NCI-H2171 (cell line): Measurements from ENCODE around the gene APEX1.
"Not testable (repeated sequence)": the region's sequence is repeated elsewhere in the genome, so short reads cannot be mapped to it uniquely, and the experiment has no call there.

Source experiments
- DNase-seq: peaks from one replicate; lab custom pipeline; 2025; lab: John Stamatoyannopoulos, UW

The APEX1 gene

DNA sequence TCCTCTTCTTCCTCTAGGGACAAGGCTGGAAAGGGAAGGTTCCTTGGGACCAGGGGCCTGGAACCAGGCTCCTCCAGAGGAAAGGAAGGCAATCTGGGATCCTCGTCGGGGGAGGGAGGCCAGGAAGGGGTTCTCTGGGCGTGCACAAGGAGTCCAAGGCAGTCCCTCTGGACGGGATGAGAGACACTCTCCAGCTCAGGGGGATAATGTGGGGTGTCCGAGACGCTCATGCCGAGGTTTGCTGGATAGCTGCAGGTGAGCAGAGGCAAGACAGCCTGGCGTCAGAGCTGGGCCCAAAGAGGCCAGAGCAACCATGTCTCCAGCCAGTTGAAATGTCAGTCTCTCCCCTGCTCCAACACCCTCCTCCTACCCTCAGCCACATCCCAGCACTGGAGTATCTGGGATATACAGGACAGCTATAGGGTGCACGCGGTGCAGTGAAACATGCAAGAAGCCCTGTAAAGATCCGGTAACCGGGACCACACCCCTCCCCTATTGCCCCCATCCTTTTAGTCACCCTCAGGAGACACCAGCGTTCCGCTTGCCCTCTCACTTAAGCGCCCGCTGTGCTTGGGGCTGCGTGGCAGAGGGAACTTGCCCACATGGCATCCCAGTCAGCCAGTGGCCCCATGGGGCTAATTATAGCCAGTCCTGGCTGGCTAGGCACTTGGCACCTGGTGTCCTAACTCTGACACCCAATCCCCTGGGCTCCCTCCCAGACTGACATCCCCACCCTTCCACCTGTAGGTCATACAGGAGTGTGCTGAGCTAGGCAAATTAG, 19.3 kb upstream of the APEX1 start, which contains the start of gene KLHL33:
Gene KLHL33, minus strand, starts transcription at position 585 of the 781 bp plus-strand sequence. Its CDS starts 355 bp downstream, at position 230.
- peak; percentile 45 for DNase-seq

DNA sequence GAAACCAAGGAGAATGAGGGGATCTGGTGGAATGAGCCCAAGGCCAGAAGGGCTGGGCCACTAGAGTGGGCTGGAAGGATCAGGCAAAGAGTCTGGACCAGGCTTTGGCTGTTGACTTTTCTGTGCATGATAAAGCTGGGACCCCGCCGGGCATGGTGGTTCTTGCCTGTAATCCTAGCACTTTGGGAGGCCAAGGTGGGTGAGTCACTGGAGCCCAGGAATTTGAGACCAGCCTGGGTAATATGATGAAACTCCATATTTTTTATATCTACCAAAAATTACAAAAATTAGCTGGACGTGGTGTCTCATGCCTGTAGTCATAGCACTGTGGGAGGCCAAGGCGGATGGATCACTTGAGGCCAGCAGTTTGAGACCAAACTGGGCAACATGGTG, 18.7 kb upstream of the APEX1 start:
- no peak for DNase-seq

DNA sequence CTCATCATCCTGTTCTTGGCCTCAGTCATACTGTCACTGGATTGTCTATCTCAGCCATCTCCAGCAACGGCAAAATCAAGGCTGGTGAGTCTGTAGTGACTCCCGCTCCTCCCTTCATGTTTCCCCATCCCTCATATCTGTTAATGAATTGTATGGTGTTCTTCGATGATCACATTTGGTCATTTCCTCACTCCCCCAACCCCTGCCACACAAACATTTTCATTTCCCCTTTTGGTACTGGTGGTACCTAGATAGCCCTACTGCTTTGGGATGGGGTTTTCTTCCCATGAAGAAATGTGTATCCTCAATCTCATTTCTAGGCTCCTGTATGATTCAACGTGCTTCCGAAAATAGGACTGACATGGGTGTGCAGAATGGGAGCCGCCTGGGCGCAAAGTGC, 16.4 kb upstream of the APEX1 start:
- DNase-seq = no peak

DNA sequence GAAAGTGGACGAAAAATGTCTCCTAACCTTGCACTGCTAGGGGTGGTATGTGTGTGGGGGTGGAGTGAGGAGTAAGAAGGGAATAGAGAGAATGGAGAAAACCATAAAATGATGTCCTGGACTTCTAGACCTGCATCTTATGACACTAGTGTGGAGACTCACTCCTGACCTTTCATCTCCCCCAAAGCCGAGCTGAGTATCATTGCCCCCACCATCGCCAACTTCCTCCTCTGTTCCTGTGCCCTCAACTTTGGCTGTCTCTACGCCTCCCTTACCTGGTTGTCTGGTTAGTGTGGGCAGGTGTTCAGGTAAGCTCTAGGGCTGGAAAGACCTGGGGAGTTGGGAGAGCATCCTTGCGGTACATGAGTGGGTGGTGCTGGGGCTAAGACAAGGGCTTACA, 14.6 kb upstream of the APEX1 start:
- DNase-seq = no peak

DNA sequence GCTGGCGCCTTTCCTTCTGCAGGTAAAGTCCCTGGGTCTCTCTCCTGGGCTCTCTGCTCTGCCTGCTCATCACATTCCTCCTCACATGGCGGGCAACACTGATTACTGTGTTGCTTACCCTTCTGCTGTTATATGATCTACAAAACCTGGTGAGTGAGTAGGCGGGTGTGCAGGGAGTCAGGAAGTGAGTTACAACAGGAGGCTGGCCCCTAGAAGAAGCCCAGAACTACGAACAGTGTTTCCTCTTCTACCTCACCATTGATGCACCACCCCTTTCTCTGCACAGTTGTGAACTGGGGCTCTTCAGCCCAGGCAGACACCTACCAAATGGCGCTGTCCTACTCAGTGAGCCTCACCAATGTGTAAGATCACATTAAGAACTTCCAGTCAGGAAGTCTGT, 14.1 kb upstream of the APEX1 start:
- no peak for DNase-seq

DNA sequence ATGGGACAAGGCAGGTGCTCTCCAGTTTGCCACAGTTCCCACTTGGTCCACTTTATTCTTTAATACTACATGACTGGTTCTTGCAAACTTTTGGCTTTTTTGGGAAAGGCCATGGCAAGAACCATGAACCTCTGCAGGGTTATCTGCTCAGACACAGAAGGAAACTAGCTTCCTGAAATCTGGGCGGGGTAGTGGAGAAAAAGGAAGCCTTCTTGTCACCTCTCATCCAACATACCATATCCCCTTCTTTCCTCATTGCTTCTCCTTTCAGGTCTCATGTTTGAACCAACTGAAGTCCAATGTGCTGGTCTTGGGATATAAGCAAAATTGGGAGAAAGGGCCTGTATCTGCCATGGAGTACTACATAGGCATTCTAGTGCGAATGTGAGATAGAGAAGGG, 13.6 kb upstream of the APEX1 start:
- no peak for DNase-seq

DNA sequence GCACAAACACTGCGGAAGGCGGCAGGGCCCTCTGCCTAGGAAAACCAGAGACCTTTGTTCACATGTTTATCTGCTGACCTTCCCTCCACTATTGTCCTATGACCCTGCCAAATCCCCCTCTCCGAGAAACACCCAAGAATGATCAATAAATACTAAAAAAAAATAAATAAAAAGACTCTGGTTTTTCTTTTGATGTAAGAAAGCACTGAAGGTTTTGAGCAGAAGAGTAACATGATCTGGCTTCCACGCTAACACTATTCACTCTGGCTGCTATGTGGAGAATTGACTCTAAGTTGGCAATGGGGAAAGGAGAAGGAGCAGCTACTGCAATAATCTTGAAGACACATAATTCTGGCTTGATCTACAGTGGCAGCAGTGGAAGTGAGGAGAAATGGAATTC, 11.4 kb upstream of the APEX1 start:
- DNase-seq = not testable (repeated sequence)

DNA sequence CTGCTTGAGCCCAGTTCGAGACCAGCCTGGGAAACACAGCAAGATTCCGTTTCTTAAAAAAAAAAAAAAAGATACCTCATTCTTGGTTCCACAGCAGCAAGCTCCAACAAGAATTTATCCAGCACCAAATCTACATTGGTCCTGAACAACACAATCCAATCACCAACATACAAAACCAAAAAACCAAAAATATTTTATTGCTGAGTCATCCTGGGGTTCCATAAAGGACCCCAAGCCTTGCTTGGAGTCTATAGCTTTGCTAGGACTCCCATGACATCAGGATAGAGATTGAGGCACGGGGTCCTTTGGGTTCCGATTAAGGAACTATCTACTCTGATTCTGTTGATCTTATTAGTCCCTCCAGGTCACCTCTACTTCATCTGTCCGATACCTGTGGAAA, 8.1 kb upstream of the APEX1 start:
- no peak for DNase-seq

DNA sequence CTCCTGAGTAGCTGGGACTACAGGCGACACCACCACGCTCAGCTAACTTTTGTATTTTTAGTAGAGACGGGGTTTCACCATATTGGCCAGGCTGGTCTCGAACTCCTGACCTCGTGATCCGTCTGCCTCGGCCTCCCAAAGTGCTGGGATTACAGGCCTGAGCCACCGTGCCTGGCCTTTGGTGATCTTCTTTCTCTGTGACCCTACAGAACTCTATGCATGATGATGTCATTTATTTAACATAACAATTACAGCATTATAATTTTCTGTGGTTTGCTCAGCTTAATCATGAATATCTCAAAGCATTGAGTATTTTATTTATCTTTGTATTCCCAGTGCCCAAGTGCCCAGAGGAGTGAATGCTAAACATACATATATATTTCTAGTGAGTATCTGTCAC, 2.2 kb upstream of the APEX1 start:
- DNase-seq = not testable (repeated sequence)

DNA sequence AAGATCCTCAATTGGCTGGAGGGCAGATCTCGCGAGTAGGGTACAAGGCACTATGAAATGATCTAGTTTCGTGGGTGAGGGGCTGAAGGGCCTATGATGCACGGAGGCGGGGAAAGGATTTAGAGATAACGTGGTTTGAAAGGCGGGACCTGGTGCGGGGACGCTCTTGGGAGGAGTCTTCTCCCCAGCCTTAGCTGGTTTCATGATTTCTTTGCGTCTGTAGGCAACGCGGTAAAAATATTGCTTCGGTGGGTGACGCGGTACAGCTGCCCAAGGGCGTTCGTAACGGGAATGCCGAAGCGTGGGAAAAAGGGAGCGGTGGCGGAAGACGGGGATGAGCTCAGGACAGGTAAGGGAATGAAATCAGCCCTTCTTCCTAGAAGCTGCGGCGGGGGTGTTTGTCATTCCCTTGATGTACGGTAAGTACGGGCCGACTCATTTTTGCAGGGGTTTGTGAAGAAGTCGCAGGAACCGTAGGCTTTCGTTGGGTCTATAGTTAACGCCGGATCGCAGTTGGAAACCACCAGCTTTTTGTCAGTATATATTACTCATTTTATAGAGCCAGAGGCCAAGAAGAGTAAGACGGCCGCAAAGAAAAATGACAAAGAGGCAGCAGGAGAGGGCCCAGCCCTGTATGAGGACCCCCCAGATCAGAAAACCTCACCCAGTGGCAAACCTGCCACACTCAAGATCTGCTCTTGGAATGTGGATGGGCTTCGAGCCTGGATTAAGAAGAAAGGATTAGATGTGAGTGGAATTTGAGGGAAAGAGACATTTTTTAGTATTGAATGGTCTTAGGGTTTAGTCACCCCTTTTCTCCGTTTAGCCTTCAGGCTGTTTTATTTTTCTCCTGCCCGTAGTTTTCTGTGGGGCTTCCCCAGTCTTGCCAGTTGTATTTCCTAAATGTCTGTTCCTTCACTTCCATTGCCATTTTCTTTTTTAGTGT, 602 bp downstream of the APEX1 start:
- peak; percentile 99 for DNase-seq

DNA sequence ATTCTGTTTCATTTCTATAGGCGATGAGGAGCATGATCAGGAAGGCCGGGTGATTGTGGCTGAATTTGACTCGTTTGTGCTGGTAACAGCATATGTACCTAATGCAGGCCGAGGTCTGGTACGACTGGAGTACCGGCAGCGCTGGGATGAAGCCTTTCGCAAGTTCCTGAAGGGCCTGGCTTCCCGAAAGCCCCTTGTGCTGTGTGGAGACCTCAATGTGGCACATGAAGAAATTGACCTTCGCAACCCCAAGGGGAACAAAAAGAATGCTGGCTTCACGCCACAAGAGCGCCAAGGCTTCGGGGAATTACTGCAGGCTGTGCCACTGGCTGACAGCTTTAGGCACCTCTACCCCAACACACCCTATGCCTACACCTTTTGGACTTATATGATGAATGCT, 1.9 kb downstream of the APEX1 start:
- no peak for DNase-seq

DNA sequence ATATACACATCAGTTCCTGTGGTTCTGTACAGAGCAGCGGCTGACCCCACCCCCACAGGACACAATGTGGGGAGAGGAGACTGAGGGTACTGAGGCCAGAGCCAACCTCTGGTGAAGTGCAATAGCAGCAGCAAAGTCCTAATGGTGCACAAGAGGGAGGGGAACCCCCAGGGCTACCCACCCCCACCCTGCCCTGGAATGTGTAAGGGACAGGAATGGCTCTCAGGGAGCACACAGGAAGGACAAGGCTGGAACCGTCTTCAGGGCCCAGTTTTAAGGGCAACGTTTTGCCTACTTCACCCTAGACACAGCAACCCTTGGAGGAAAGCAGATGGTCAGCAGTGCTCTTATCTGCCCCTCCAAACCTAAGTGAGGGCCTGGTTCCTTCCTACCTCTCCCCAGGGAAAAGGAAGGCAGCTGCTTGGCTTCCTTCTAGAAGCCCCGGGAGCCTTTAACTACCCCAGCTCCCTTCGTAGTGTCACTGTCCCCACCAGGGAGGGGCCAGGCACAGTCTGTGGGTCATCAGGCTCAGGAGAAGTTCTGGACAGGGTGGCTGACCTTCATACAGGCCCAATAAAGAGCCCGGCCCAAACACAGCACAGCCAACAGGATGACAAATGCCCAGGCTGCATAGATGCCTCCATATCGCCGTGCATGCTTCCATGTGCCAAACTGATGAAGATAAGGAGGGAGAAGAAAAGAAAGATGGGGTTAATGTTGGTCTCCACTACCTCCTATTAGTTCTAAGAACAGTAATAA, 3.2 kb downstream of the APEX1 start:
- DNase-seq = no peak

DNA sequence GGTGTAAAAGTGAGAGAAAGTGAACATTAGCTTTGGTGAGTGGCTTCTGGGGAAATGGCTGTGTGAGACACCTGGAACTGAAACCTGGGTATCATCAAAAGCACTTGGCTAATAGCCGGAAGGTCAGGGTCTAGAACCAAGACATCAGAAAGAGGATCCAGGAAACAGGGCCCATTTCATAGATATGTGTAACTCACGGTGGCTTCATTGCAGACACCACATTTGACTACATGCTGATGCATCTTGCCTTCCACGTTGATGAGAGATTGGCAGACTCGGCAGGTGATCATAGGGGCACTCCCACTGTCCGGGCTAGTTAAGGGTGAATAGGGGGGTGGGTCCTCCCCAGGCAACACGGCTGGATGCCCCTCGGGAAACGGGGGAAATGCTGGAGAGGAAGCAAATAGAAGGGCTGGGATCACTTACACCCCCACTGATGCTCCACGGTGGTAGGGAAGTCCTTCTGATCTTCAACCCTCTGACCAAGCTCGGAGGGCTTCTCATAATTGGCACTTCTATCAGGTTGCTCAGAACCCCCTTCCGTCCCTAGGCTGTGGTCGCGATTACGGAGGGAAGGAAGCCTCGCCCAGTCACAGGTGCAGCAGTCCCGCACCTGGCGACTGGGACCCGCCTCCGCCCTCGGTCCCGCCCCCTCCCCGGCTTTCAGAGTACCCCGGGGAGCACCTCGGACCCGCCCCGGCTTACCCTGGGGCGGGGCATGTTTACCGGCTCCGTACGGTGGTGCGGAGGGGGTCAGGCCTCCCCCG, 5.6 kb downstream of the APEX1 start:
- DNase-seq = peak; percentile 77

DNA sequence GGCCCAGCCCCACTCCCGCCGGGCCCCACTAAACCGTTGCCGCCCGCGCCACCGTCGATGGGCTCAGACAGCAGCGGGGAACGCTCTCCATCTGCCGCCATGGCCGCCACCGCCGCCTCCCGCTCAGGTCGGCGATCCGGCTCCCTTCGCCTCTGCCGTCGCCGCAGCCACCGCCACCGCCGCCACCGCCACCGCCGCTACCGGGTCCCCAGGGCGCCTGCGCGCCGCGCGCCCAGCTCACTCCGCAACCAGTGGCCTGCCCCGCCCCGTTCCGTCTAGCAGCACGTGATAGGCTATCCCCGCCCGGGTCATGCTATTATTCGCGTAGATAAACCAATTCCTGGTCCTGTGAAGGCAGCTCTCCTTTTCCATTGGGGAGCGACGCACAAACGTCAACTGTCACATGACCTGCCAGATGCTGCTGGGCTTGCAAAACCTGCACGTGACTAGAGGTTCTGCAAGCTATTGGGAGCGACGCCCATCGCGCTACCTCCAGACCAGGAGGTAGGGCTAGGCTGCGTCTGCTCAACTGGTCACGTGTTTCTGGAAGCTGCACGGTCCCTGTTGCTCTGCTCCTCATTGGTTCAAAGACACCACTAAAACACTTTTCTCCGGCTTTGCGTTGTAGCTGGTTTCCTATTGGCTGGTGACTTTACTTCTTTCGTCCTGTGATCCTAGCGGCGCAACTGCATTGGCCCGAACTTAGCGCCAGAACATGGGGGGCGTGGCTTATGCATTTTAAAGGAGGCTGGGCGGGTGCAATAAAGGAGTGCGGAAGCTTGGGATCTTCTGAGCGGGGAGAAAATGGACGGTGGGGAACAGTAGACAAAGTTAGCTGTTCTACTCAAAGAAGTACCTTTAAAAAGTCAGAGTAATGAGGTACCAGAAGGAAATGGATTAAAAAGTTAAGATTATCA, 6.5 kb downstream of the APEX1 start, which contains the start of gene PIP4P1:
Gene PIP4P1, minus strand, starts transcription at position 210 of the 917 bp plus-strand sequence. Its CDS starts 109 bp downstream, at position 101.
- DNase-seq = peak; percentile 100

DNA sequence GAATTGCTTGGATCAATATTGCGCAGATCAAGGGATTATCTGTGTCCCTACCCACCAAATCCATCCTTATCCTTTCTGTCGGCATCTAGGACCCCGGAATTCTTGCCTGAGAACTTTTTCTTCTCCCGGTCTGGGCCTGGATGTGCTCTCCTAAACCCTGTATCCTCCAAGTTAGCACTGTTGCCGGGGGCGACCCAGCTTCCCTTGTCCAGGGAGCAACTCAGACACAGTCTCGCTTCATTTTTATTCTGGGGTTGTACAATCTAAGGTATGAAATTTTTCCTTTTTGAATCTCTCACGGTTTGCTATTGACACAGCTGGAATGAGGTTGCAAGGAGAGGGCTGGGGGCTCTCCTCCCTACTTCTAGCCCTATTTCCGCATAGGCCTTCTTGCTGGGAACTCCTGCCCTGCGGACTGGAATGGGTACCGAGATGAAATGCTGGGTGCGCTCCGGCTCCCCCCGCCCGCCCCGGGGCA, 13.8 kb downstream of the APEX1 start:
- DNase-seq = no peak

DNA sequence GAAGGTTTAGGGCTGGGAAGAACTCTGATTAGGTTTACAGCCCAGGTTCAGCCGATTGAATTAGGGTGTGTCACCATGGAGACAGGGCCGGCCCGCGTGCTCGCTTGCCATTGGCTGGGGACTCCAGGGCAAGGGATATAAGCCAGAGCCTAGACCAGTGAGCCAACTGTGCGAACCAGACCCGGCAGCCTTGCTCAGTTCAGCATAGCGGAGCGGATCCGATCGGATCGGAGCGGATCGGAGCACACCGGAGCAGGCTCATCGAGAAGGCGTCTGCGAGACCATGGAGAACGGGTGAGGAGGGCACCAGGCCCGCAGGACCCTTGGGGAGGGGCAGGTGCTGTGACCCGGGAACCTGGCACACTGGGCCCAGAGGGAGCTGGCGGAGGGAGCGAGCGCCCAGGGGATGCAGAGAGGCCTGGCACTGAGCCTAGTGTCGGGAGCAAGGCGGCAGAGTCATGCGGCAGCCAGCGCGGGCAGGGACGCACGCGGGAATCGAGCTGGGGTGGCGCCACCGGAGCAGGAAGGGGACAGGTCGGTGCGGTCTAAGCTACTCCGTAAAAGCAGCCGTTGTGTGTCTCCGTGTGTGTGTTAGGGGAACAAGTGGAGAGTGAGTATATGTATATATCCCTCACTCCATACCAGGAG, 14.3 kb downstream of the APEX1 start, which contains the start of gene PNP:
Gene PNP, plus strand, starts transcription at position 165 of the 648 bp plus-strand sequence. Its CDS starts 119 bp downstream, at position 284.
- DNase-seq = peak; percentile 98

DNA sequence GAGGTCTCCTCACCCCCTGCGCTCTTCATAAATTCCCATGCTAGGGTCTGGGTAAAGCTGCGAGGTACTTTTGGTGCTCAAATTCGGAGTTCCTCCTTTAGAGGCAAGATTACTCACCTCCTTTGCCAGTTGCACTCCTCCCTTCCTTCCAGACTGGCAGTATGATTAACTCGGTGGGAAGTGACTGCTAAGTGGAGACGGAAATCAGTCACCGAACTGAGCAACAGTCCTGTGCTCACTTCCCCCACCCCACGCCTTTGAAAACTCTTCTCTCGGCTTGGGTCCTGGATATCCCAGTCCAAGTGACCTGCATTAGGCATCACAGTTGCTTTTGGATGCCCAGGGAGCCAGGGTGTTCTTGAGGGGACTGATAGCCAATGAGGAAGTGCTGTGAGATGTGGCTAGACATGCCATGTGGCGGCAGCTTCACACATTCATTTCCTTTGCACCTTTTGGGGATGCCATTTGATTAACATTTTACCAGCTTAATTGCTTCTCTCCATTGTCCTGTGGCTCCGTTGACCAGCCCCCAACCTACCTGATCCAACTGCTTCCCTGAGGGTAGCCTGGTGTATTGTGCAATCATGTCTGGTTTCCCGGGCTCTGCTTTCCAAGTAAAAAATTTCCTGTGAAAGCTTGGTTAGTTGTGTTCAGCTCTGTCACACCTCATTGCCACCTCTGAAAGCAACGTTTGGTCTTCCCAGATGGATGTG, 15.0 kb downstream of the APEX1 start:
- peak; percentile 50 for DNase-seq

DNA sequence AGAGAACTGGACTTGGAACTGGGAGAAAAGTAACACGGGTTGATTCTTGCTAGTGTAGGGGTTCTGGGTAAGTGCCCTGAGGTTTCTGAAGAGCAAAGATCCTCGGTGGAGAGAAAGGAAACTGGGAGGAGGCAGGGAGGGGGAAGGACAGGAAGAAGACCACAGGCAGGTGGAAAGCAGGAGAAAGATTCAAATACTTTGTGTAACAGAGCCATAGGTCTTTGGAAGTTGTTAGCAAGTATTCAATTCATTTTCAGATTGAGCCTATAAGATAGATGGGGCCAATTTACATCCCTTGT, 15.5 kb downstream of the APEX1 start:
- DNase-seq = no peak
